DMS53 (cell line): Measurements from ENCODE around the gene EPB41L2.
"Not testable (repeated sequence)": the region's sequence is repeated elsewhere in the genome, so short reads cannot be mapped to it uniquely, and the experiment has no call there.

ENCODE experiments used
- DNase-seq: peaks from one replicate; lab custom pipeline; 2025; lab: John Stamatoyannopoulos, UW

EPB41L2 gene

DNA sequence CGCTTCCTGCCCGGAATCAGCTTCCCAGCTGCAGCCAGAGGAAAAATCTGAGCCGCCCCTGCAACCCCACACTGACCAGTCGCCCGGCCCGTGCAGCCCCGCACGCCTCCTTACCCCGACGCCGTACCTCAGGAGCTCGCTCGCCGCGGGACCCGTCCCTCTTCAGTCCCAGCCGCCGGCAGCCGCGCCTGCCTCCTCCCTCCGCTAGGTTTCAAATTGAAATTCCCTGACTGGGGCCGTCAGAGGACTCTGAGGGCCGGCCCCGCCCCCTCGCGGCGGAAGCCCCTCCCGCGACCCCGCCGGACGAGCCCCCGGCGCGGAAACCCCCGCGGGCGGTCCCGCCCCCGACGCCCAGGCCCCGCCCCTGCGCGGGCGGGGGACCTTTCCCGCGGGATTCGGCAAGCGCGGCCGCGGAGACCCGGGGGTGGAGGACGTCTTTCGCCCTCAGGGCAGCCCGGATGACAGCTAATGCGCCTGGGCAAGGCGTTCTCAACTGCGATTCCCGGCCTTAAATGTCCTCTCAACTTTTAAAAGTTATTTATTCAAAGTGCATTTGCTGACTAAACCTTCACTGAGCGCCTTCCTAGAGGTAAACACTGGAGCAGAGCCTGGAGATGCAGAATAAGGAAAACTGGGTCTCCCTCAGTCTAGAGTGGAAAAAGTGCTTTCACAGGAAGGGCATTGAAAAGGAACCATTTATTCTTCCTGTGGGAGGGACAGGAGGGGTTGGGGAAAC, at the start of gene EPB41L2:
EPB41L2 (minus strand) TSS at position 218 of the 736 bp plus-strand sequence. CDS start 106,760 bp downstream, outside the sequence.
- peak; percentile 89 for DNase-seq

DNA sequence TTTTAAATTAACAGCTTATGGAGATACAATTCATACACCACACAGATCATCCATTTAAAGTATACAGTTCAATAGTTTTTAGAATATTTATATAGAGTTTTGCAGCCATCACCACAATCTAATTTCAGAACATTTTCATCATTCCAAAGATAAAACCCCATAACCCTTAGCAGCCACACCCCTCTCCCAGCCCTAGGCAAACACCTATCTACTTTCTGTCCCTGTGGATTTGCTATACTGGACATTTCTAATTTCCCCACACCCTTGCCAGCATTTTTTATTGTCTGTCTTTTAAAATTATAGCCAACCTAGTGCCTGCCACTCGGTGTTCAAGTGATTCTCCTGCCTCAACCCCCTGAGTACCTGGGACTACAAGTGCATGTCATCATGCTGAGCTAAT, 49.2 kb upstream of the EPB41L2 start:
- DNase-seq, result no peak

DNA sequence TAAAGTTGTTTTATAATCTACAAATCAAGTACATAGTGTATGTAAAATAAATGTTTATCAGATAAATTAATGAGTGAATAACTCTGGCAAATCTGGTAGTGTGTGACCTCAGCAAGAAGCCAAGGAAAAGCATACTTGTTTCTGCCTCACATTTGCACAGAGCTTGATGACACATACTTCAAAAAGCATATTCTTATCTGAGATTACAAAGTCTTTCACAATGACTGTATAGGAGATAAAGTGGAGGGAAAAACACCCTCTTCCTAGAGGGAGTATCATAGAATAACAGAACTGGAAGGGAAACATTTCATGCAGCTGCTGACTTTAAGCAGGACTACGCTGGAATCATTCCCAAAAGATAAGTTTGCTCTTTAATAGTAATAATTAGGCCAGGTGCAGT, 44.1 kb upstream of the EPB41L2 start:
- DNase-seq, result no peak

DNA sequence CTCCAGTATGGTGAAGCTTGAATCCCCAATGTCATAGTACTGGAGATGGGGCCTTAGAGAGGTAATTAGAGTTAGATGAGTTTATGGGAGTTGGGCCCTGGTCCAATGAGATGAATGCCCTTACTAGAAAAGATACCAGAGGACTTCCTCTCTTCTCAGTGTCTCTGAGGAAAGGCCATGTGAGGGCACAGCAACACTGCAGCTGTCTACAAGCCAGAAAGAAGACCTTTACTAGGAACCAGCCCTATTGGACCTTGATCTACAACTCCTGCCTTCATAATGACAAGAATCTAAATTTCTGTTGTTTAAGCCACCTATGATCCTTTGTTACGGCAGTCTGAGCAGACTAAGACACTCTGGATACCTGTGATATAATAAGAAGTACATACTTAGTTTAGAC, 40.9 kb upstream of the EPB41L2 start:
- no peak for DNase-seq

DNA sequence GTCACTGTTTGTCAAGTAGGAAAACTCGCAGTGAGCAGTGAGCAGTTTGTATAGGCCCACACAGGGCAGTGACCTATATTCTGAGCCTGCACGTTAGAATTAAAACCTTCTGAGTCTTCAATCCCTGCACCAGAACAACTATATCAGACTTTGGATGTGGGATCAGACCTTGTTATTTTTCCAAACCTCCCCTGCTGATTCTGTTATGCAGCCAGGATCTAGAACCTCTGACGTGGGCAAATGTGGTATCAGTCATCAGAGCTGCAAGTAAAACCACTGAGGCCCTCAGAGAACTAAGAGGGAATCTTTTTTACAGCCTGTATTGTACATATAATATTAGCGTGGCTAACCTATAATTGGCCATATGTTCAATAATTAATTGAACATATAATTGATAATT, 40.3 kb upstream of the EPB41L2 start:
- no peak for DNase-seq

DNA sequence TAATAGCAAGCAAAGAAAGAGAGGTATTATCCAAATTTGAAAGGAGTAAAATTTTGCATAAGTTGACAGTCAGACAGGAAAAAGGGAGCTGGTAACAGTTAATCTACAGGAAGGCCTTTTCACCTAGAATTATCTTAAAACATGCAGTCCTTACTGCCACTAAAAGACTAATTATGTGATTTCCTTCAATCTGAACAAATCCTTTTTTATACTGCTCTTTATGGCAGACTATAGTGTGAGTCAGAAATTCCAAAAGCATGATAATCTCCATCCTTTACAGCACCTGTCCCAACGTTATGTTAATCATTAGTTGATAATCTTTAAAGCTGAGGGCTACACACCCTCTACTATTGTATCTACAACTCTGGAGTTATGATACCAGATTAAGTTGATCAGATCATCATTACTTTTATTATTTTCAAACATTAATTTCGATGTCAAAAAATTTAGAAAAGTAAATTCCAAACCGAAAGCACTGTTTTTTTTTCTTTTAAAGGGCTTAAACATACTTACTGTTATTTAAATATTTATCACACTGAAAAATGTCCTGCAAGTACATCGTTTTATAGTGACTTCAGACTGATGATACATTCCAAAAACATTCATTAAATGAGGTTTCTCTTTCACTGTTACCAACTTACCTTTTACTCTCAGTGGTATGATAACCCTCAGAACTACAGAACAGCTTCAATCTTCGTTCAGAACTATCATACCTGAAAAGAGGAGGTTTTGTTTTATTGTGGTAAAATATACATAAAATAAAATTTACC, 39.1 kb upstream of the EPB41L2 start:
- DNase-seq, result no peak

DNA sequence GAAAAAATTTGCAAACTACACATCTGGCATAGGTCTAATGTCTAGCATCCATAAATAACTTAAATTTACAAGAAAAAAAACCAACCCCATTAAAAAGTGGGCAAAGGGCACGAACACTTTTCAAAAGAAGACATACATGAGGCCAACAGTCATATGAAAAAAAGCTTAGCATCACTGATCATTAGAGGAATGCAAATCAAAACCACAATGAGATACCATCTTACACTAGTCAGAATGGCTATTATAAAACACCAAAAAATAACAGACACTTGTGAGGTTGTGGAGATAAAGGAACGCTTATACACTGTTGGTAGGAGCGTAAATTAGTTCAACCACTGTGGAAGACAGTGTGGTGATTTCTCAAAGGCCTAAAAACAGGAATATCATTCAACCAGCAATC, 33.7 kb upstream of the EPB41L2 start:
- no peak for DNase-seq

DNA sequence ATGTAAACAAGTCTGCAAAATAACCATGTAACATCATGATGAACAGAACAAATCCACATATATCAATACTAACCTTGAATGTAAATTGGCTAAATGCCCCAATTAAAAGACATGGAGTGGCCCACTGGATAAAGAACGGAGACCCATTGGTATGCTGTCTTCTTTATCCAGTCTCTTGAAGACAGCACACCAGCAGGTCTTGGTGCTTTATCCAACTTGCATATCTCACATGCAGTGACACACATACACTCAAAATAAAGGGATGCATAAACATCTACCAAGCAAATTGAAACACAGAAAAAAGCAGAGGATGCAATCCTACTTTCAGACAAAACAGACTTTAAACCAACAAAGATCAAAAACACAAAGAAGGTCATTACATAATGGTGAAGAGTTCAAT, 30.3 kb upstream of the EPB41L2 start:
- no peak for DNase-seq

DNA sequence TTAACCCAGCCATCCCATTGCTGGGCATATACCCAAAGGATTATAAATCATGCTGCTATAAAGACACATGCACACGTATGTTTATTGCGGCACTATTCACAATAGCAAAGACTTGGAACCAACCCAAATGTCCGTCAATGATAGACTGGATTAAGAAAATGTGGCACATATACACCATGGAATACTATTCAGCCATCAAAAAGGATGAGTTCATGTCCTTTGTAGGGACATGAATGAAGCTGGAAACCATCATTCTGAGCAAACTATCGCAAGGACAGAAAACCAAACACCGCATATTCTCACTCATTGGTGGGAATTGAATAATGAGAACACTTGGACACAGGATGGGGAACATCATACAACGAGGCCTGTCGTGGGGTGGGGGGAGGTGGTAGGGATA, 28.9 kb upstream of the EPB41L2 start:
- not testable (repeated sequence) for DNase-seq

DNA sequence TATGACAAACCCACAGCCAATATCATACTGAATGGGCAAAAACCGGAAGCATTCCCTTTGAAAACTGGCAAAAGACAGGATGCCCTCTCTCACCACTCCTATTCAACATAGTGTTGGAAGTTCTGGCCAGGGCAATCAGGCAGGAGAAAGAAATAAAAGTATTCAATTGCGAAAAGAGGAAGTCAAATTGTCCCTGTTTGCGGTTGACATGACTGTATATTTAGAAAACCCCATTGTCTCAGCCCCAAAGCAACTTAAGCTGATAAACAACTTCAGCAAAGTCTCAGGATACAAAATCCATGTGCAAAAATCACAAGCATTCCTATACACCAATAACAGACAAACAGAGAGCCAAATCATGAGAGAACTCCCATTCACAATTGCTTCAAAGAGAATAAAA, 27.3 kb upstream of the EPB41L2 start:
- DNase-seq, result not testable (repeated sequence)

DNA sequence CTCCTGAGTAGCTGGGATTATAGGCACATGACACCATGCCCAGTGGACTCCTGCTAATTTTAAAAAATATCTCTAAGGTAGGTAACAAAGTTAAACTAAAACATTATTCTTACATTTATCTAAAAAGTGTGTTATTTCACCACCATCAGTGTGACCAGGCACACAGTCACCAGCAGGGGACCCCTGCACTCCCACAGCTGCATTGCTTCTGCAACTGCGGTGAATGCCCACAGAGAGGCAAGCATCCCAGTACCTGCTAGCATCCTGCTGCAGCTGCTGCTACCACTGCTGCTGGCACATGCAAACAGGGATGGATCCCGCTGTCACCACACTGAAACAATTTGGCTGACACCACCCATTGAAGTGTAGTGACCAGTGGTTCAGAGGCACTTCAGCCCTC, 21.9 kb upstream of the EPB41L2 start:
- DNase-seq, result no peak

DNA sequence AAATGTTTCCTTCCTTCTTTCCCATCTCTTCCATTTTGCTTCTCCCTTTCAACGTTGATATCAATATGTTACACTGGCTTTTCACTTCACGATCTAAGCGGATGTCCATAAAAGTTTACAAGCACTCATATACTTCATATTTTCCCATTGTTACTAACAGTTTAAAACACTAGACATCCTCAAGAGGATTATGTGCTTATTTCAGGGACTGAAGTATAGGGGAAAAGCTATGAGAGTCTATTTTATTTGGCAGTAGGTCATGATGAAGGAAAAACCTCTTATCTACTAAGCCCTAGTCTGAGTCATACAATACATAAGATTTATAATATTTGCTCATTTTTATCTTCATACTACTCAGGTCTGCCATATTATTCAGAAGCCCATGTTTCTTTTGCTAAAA, 20.6 kb upstream of the EPB41L2 start:
- no peak for DNase-seq

DNA sequence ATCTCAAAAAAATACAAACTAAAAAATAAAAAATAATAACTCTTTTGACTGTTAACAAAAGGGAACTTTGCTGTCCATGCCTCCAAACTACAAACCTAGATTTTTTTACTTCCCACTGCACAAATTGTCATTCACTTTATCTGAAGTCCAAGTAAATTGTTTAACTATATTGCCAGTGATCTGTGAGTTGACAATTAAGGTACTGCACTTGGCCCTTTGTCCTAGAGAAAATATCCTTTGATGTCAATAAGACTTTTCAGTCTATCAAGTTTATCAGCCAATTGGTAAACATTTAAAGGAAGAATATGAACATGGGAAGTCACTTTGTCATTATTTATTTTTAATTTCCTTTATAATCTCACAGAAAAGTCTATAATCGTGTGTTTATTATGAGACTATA, 19.3 kb upstream of the EPB41L2 start:
- no peak for DNase-seq

DNA sequence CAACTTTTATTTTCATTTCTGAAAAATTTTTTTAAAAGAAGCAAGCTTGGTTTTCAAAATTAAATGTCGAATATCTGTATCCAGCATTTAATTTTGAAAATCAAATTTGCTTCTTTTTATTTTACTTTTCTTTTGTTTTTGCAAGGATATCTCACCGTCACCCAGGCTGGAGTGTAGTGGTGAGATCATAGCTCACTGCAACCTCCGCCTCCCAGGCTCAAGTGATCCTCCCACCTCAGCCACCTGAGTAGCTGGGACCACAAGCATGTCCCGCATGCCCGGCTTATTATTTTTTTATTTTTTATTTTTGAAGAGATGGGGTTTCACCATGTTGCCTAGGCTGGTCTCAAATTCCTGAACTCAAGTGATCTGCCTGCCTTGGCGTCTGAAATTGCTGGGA, 17.0 kb upstream of the EPB41L2 start:
- DNase-seq, result no peak

DNA sequence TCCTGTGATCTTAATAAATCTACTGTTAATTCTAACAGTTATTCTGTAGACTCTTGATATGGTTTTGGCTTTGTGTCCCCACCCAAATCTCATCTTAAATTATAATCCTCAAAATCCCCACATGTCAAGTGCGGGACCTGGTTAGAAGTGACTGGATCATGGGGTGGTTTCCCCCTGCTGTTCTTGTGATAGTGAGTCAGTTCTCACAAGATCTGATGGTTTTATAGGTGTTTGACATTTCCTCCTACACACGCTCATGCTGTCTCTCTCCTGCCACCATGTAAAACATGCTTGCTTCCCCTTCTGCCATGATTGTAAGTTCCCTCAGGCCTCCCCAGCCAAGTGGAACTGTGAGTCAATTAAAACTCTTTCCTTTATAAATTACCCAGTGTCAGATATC, 10.5 kb upstream of the EPB41L2 start:
- no peak for DNase-seq

DNA sequence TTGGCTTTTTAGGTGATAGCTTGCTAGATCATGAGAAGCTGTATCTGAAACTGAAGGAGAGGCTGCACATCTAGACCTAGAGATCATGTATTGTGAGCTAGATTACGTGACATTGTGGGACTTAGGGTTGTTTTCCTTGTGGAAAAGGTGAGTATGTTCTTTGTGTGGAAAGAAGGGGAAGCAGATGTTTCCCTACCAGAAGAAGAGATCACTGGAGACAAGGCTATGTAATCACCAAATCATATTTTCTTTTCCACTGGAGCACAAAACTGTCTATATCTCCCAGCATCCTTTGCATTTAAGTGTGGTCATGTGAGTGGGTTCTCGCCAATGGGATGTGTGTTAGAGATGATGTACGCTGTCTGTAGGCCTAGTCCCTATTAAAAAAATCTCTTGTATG, 7.0 kb upstream of the EPB41L2 start:
- no peak for DNase-seq

DNA sequence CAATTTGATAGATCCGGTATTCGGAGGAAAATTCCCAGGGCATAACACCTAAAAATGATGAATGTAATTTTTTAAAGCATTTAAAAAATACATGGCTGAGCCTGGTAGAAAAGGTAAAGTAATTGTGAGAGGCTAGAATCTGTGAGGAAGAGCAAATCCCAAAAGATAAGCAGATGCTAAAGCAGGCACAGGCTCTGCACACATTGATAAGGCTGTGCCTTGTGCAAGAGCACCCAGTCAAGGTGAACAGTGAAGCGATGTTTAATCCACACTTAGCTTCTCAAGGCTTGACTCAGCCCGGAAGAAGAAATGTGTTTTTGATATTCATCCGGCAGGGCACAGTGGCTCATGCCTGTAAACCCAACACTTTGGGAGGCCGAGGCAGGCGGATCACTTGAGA, 5.1 kb upstream of the EPB41L2 start:
- no peak for DNase-seq

DNA sequence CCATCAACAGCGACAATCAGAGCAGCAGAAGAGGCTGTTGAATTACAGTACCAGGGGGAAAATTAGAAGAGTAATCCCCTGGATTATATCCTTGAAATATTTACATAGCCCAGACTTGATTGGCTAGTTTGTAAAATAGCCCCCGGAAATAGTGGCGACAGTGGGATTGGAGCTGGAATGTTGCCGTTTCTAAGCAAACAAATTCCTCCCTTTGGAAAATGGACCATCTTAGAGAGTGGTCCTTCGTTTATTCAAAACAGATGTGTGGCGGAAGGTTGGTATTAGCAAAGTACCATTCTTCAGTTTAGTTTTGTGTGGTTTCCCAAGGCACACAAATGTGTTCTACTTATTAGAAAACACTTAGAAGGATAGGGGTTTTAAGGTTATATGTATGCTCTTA, 4.5 kb upstream of the EPB41L2 start:
- DNase-seq, result no peak

DNA sequence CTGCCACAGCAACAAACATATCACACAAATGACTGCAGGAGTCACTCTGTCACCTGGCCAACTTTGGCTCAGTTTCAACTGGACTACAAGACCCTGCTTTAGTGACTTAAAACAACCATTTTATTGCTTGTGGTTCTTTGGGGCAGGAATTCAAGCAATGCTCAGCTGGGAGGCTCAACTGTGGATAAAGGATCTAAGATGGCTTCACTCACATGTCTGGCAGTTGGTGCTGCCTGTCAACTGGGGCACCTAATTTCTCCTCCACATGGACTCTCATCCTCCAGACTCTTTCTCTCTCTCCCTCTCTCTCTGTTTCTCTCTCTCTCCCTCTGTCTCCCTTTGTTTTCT, 2.8 kb upstream of the EPB41L2 start:
- peak; percentile 24 for DNase-seq

DNA sequence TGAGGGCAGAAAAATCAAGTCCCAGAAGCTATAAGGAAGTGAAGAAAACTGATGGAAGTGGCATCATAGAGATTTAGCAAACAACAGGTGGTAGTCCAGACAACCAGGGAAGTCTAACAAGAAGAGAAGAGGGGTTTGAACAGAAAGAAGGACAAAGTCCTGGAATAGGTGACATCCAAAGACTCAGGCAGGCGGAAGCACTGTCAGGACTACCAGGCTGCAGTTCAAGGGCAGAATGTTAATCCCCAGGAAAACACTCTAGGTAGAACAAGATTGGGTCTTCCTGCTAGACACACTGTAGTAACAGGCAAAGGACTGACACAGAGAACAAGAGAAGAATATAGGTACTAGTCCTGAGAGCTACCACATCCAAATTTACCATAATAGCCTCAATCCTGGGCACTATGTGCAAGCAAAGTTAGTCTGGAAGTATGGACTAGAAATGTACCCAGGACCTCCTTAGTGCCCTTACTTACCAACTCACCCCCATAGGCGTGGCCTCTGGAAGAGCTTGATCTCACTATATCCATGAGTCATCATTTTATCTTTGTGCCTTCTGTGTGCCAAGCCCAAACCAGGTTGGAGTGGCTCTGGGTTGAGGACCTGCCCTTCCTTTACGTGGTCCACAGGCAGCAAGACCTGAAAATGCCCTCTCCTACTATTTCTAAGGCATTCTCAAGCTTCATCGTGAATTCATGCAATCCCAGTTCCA, 2.2 kb upstream of the EPB41L2 start:
- peak; percentile 53 for DNase-seq

DNA sequence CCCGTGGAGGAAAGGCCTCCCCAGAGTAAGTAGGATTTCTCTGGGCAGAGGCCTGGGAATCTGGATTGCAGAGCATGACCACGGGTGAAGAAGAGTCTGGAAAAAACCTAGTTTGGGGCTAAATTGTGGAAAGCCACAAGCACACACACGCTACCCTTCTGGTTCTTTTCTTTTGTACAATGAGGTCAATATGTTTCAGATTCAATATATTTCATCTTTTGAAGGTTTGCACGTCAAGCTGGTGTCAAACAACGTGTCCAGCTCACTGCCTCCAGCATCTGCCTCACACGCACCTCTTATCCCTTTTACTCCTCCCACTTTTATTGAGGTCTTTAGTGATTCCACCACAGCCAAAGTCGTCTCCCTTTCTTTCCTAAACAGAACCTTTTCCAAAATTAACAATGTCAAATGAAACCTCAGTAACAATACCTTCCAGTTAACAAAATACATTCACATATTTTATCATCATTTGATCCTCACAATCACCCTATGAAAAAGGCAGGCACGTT, 773 bp upstream of the EPB41L2 start:
- DNase-seq, result peak; percentile 42

DNA sequence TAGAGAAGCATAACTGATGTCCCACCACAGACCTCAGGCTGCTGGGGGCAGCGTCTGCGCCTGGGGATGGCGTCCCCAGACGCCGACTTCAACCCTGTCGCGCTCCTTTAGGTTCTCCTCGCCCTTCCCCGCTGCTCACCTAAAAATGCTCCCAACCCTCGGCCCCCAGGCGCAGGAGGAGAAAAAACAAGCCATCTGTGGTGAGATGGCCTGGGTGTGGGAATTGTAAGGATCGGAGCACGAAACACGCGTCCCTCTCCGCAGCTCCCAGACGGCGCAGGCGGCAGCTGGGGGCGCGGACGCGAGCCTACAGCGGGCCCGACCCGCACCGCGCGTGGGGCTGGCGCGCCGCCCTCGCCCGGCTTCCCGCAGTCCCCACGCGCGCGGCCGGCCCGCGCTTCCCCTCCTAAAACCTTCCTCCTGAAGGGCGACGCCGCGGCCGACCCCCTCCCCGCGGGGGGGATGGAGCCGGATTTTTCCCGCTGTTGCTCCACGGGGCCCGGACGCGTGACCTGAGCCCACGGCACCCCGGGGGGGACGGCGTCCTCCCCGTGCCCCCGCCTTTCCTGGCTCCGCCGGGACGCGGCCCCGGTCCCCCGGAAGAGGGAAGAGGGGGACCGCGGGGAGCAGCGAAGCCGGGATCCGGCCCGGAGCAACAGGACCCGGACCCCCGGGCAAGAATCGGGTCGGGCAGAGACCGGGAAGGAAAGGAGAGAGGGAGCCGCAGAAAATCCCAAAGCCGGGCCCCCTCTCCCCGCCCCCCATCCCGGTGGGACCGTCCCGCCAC, 611 bp downstream of the EPB41L2 start:
- peak; percentile 47 for DNase-seq
